Neutrophil (primary cell): ENCODE data around the gene MUC12.

ENCODE experiments used
- H3K27ac ChIP-seq: fragments of 200-600 bp; sonication (generic); 2 replicates; pipeline ENCODE4 v1.5.1; 2016; ENCODE audit warnings: mild to moderate bottlenecking, moderate library complexity
- H3K27me3 ChIP-seq: fragments of 200-600 bp; sonication (generic); 2 replicates; pipeline ENCODE4 v1.6.0; 2016; ENCODE audit warnings: mild to moderate bottlenecking
- H3K36me3 ChIP-seq: fragments of 200-600 bp; sonication (generic); 2 replicates; pipeline ENCODE4 v1.5.1; 2017
- H3K4me1 ChIP-seq, 2 experiments: fragments of 200-600 bp in 1 of 2; sonication (generic) in 1 of 2; 1 replicate in 1 of 2; 2 replicates in 1 of 2; pipeline versions ENCODE4 v1.5.1 to v1.6.1; 2013 to 2016; ENCODE audit warnings: low read depth in 1 of 2, low read length in 1 of 2, mild to moderate bottlenecking in 1 of 2, moderate library complexity in 1 of 2; ENCODE audit not compliant: control insufficient read depth in 1 of 2, insufficient read depth in 1 of 2
- H3K4me3 ChIP-seq, 2 experiments: fragments of 200-600 bp in 1 of 2; sonication (generic) in 1 of 2; 1 replicate in 1 of 2; 2 replicates in 1 of 2; pipeline ENCODE4 v1.5.1; 2013 to 2016; ENCODE audit warnings: low read depth in 1 of 2, low read length in 1 of 2, mild to moderate bottlenecking in 1 of 2, moderate library complexity in 1 of 2
- H3K9me3 ChIP-seq: fragments of 200-600 bp; sonication (generic); 2 replicates; pipeline ENCODE4 v1.5.1; 2016
- TF ChIP-seq, protein P1 (sequence below): fragments of 200-600 bp; sonication (generic); IDR thresholded peaks from 2 replicates; pipeline ENCODE4 v1.5.1; 2016; ENCODE audit warnings: antibody characterized with exemption

The MUC12 gene

DNA sequence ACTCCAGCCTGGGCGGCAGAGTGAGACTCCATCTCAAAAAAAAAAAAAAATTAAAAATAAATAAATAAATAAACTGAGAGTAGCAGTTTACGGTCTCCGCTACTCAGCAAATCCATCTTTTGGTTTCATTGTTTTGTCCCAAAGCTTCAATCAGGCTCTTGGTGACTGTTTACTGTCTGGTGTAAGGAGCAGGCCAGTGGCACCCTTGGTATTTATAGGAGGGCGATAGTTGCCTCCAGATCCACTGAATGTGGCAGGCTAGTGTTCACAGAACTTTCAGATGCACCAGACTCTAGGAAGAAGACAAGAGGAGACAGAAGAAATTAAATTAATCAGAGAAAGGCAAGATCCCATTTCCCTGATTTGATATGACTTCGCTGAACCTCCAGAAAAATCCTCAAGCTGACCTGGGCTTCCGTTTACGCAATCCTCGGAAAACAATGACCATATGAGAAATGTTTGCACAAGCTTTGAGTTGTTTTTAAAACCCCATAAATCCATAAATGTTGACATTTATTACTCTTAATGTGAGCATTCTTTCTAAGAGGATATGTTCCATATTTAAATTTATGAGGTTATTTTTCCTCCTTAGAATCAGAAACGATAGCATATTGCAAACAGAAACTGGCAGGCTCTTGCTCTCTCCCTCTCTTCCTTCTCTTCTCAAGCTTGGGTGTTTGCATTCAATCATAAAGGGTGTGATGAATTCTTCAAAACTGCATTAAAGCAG lies 27.2 kb upstream of the MUC12 start:
- Histone ChIP-seq H3K9me3 (no peaks in the 10 kb centered on the region), H3K27ac (no peak overlapping the region), H3K4me1 (no peaks in the 10 kb centered on the region), H3K4me3 (no peak overlapping the region), H3K36me3 (no peaks in the 10 kb centered on the region), H3K27me3 (peaks cover 13% of the 10 kb centered on the region)
- TF ChIP-seq, protein P1, sequence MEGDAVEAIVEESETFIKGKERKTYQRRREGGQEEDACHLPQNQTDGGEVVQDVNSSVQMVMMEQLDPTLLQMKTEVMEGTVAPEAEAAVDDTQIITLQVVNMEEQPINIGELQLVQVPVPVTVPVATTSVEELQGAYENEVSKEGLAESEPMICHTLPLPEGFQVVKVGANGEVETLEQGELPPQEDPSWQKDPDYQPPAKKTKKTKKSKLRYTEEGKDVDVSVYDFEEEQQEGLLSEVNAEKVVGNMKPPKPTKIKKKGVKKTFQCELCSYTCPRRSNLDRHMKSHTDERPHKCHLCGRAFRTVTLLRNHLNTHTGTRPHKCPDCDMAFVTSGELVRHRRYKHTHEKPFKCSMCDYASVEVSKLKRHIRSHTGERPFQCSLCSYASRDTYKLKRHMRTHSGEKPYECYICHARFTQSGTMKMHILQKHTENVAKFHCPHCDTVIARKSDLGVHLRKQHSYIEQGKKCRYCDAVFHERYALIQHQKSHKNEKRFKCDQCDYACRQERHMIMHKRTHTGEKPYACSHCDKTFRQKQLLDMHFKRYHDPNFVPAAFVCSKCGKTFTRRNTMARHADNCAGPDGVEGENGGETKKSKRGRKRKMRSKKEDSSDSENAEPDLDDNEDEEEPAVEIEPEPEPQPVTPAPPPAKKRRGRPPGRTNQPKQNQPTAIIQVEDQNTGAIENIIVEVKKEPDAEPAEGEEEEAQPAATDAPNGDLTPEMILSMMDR, result no peak

DNA sequence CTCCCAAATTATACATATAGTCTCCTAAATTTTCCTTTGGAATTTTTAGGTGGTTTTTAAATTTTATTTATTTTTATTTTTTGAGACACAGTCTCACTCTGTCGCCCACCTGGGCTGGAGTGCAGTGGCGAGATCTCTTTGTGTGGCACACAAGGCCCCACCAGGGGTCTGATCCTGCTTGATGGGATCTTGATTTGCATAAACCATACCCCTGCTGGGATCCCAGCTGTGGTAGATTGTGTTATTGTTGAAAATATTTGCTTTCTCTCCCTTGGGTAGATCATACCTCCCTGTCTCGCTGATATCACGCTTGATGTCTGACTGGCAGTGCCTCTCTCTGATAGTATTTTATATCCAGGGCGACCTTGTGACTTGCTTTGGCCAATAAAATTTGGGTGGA lies 25.7 kb upstream of the MUC12 start:
- no peak overlapping the region for H3K27ac ChIP-seq
- H3K4me1 ChIP-seq, result no peaks in the 10 kb centered on the region
- no peak overlapping the region for H3K4me3 ChIP-seq
- TF ChIP-seq, protein P1, result no peak
- no peaks in the 10 kb centered on the region for H3K36me3 ChIP-seq
- peaks cover 21% of the 10 kb centered on the region for H3K27me3 ChIP-seq
- H3K9me3 ChIP-seq, result no peaks in the 10 kb centered on the region

DNA sequence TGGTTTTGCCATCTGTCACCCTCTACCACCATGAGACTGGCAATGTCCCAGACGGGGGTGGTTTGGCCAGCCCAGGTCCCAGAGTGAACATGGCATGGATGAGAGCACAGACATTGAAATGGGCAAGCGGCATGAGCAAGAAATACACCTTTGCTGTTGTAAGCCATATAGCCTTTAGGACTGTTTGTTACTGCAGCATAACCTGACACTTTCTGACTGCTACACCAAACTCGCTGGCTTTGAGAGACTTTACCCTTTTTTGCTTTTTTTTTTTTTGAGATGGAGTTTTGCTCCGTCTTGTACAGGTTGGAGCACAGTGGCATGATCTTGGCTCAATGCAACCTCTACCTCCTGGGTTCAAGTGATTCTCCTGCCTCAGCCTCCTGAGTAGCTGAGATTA lies 25.2 kb upstream of the MUC12 start:
- Histone ChIP-seq H3K36me3 (no peaks in the 10 kb centered on the region), H3K4me1 (no peaks in the 10 kb centered on the region), H3K9me3 (no peaks in the 10 kb centered on the region), H3K27ac (no peak overlapping the region), H3K27me3 (peaks cover 25% of the 10 kb centered on the region), H3K4me3 (no peak overlapping the region)
- TF ChIP-seq, protein P1, result no peak

DNA sequence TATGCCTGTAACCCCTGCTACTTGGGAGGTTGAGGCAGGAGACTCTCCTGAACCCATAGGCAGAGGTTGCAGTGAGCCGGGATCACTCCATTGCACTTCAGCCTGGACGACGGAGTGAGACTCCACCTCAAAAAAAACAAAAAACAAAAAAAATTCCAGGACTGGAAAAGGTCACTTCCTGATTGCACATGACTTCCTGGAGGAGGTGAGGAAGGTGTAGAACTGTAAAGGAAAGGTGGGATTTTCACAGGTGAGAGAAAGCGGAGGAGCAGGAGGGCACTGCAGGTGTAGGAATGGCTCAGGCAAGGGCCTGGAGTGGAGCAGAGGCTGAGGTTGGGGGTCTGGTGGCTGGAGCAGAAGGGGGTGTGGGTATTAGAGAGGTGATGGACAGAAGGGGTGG lies 23.3 kb upstream of the MUC12 start:
- Histone ChIP-seq H3K36me3 (no peaks in the 10 kb centered on the region), H3K4me3 (no peak overlapping the region), H3K4me1 (no peaks in the 10 kb centered on the region), H3K27me3 (peaks cover 45% of the 10 kb centered on the region), H3K9me3 (no peaks in the 10 kb centered on the region), H3K27ac (no peak overlapping the region)
- TF ChIP-seq, protein P1, result no peak

DNA sequence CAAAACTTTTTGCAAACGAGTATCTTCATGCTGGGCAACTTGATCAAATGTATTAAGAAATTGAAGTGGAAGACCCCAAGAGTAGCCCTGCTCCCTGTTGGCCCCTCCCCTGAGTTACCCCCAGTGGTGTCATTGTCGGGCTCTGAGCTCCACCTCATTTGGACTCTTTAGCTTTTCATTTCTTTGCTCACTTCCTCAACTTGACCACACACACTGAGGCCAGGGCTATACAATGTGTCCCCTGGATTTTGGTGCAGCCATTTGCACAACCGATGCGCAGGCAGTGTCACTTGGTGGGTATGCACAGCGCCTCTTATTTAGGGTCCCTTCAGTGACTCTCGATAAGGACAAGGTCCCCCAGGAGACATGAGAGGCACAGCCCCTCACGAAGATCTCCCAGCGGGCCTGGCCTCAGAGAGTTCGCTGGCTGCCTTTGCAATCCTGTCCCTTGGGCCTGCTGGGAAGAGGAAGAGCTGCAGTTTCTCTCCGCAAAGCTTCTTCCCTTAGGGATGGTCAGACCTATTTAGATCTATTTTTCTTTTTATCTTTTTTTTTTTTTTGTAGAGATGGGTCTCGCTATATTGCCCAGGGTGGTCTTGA lies 22.5 kb upstream of the MUC12 start:
- Histone ChIP-seq H3K4me1 (no peaks in the 10 kb centered on the region), H3K4me3 (no peak overlapping the region), H3K27me3 (peaks cover 53% of the 10 kb centered on the region), H3K9me3 (no peaks in the 10 kb centered on the region), H3K27ac (no peak overlapping the region), H3K36me3 (no peaks in the 10 kb centered on the region)
- TF ChIP-seq, protein P1, result no peak
